K562 (cell line): ENCODE results near the gene KLHL6. TPM values are rescaled to one million over a fixed set of nuclear protein-coding genes. Genes with fewer than 3 reads are reported as not detected.
"Not testable (repeated sequence)": the region's sequence is repeated elsewhere in the genome, so short reads cannot be mapped to it uniquely, and the experiment has no call there.

Experiments used
- ATAC-seq: fragments of 200-7000 bp; cut with Tn5 transposase; 3 replicates; pipeline ENCODE4 v1.9.1; 2020; ENCODE audit warnings: moderate library complexity
- BruUV-seq: library from RNA; stranded (reverse); fragments of 400-500 nt; replicated peaks from 2 replicates; lab custom pipeline; 2021; lab: Mats Ljungman, UMichigan
- CTCF ChIA-PET: fragments of 300-600 bp; formaldehyde crosslinking; extraction: SDS; loops from one replicate; lab custom pipeline; 2021; ENCODE audit warnings: low intra/inter-chr PET ratio; lab: Yijun Ruan, JAX
- POLR2A ChIA-PET: fragments of 300-600, 350-650 bp; sonication (Branson Sonifier 250); formaldehyde crosslinking; extraction: SDS; loops from one replicate; lab custom pipeline; 2021; ENCODE audit warnings: antibody characterized with exemption, inconsistent platforms; lab: Yijun Ruan, JAX
- DNase-seq, 4 experiments: peaks; one replicate each; pipeline versions ENCODE4 v3.0.0 to v3.0.0-alpha.2; 2011 to 2018; ENCODE audit warnings: low spot score in 3 of 4, mixed read lengths in 3 of 4; ENCODE audit errors: extremely low read depth in 1 of 4
- FAIRE-seq: peaks from 2 replicates; lab custom pipeline; 2011; peaks lifted over from hg19 to GRCh38; lab: Jason Lieb, UNC
- H2AFZ ChIP-seq: 2 replicates; pipeline ENCODE4 v1.6.0; 2011; ENCODE audit warnings: low read depth, low read length, control low read depth, inconsistent platforms
- H3K27ac ChIP-seq: fragments of 200-600 bp; 3 replicates; pipeline ENCODE4 v1.8.0; 2011; ENCODE audit warnings: low read depth, mild to moderate bottlenecking, control low read depth, inconsistent platforms, low read length, moderate library complexity, mixed read lengths; ENCODE audit errors: extremely low read depth
- H3K27me3 ChIP-seq, 2 experiments: fragments of 300-600 bp in 1 of 2; 2 replicates in 1 of 2; 3 replicates in 1 of 2; pipeline versions ENCODE4 v1.6.0 to v1.8.0; 2011; ENCODE audit warnings: inconsistent platforms in 2 of 2, low read length in 2 of 2, mild to moderate bottlenecking in 1 of 2, mixed read lengths in 1 of 2, moderate library complexity in 1 of 2; ENCODE audit not compliant: control insufficient read depth in 2 of 2, insufficient read depth in 2 of 2
- H3K36me3 ChIP-seq: fragments of 300-600 bp; 3 replicates; pipeline ENCODE4 v1.8.0; 2011; ENCODE audit warnings: mild to moderate bottlenecking, low read length, inconsistent platforms; ENCODE audit not compliant: control insufficient read depth, insufficient read depth
- H3K4me1 ChIP-seq, 2 experiments: fragments of 200-600 bp in 1 of 2; replicated peaks in 1 of 2; 2 replicates in 1 of 2; 3 replicates in 1 of 2; pipeline versions ENCODE4 v1.5.1 to v1.8.0; 2011; ENCODE audit warnings: inconsistent platforms in 2 of 2, low read length in 2 of 2, mild to moderate bottlenecking in 1 of 2, mixed read lengths in 1 of 2, moderate library complexity in 1 of 2; ENCODE audit not compliant: control insufficient read depth in 2 of 2, insufficient read depth in 2 of 2
- H3K4me2 ChIP-seq: 2 replicates; pipeline ENCODE4 v1.6.1; 2011; ENCODE audit warnings: low read length, control low read depth, inconsistent platforms, mixed read lengths; ENCODE audit not compliant: insufficient read depth
- H3K4me3 ChIP-seq: fragments of 200-600 bp; sonication (generic), shearing (Covaris generic); 2 replicates; pipeline ENCODE4 v1.5.1; 2016; ENCODE audit warnings: control low read depth, inconsistent platforms
- H3K79me2 ChIP-seq: fragments of 200-600 bp; 3 replicates; pipeline ENCODE4 v1.8.0; 2011; ENCODE audit warnings: low read length, inconsistent platforms; ENCODE audit not compliant: control insufficient read depth, insufficient read depth
- H3K9ac ChIP-seq, 2 experiments: 2 replicates each; pipeline versions ENCODE4 v1.6.0 to v1.6.1; 2011; ENCODE audit warnings: low read depth in 2 of 2, low read length in 2 of 2, control low read depth in 1 of 2, inconsistent platforms in 1 of 2, mild to moderate bottlenecking in 1 of 2, mixed read lengths in 1 of 2; ENCODE audit not compliant: insufficient read depth in 1 of 2
- H3K9me1 ChIP-seq: one replicate; pipeline ENCODE4 v1.6.0; 2011; ENCODE audit warnings: inconsistent platforms, mild to moderate bottlenecking, low read length, moderate library complexity; ENCODE audit not compliant: control insufficient read depth, insufficient read depth
- H3K9me3 ChIP-seq: replicated peaks from 2 replicates; pipeline ENCODE4 v1.5.1; 2011; ENCODE audit warnings: low read depth, low read length, inconsistent platforms; ENCODE audit not compliant: control insufficient read depth, insufficient read depth
- H4K20me1 ChIP-seq: replicated peaks from 2 replicates; pipeline ENCODE4 v1.6.1; 2011; ENCODE audit warnings: low read length, inconsistent platforms, mixed read lengths; ENCODE audit not compliant: control insufficient read depth, insufficient read depth
- EGR1 ChIP-seq: fragments of 450-650 bp; conservative IDR thresholded peaks from 2 replicates; pipeline ENCODE4 v1.6.1; 2017; ENCODE audit warnings: mild to moderate bottlenecking
- ERF ChIP-seq: fragments of 450-650 bp; formaldehyde crosslinking; IDR thresholded peaks from 2 replicates; pipeline ENCODE4 v1.4.0; 2020; ENCODE audit warnings: mild to moderate bottlenecking, mixed read lengths
- L3MBTL2 ChIP-seq: fragments of 450-650 bp; IDR thresholded peaks from 2 replicates; pipeline ENCODE4 v1.6.1; 2016; ENCODE audit warnings: mild to moderate bottlenecking, moderate library complexity
- MAFG ChIP-seq: fragments of 450-650 bp; conservative IDR thresholded peaks from 2 replicates; pipeline ENCODE4 v1.6.1; 2016; ENCODE audit warnings: missing genetic modification characterization, missing compliant biosample characterization
- MECOM ChIP-seq: fragments of 250-450 bp; sonication (Bioruptor Pico); IDR thresholded peaks from 2 replicates; pipeline ENCODE4 v1.8.0; 2022; ENCODE audit warnings: inconsistent platforms
- MLX ChIP-seq, 2 experiments: fragments of 450-650 bp in 1 of 2; sonication (generic) in 1 of 2; formaldehyde crosslinking; conservative IDR thresholded peaks; 2 replicates each; pipeline versions ENCODE4 v1.4.0 to v1.8.1; 2020 to 2022; ENCODE audit warnings: mild to moderate bottlenecking in 1 of 2, missing genetic modification reagents in 1 of 2
- RBM17 ChIP-seq: fragments of 200-400 bp; formaldehyde crosslinking; IDR thresholded peaks from 2 replicates; pipeline ENCODE4 v1.6.1; 2017; ENCODE audit warnings: low read depth, mild to moderate bottlenecking, low read length, borderline replicate concordance
- SIN3B ChIP-seq: fragments of 450-650 bp; IDR thresholded peaks from 2 replicates; pipeline ENCODE4 v1.6.1; 2017; ENCODE audit warnings: low read depth, mild to moderate bottlenecking, moderate library complexity
- U2AF1 ChIP-seq: fragments of 200-400 bp; formaldehyde crosslinking; optimal IDR thresholded peaks from 2 replicates; pipeline ENCODE3; 2017; ENCODE audit warnings: mild to moderate bottlenecking, low read depth, low read length, moderate library complexity
- WHSC1 ChIP-seq: IDR thresholded peaks from one replicate; pipeline ENCODE4 v1.6.1; 2012; ENCODE audit warnings: low read length, control low read depth, inconsistent platforms
- ZBTB17 ChIP-seq: fragments of 450-650 bp; formaldehyde crosslinking; IDR thresholded peaks from 2 replicates; pipeline ENCODE4 v1.4.0; 2020; ENCODE audit warnings: mild to moderate bottlenecking
- ZNF124 ChIP-seq: sonication (generic); formaldehyde crosslinking; IDR thresholded peaks from 2 replicates; pipeline ENCODE4 v1.8.1; 2022; ENCODE audit warnings: missing genetic modification reagents
- ZNF512 ChIP-seq: IDR thresholded peaks from 2 replicates; pipeline ENCODE4 v1.6.1; 2016; ENCODE audit warnings: missing genetic modification characterization, missing compliant biosample characterization
- ZNF764 ChIP-seq: fragments of 250-450 bp; sonication (Bioruptor Pico); IDR thresholded peaks from 2 replicates; pipeline ENCODE4 v1.4.0; 2020; ENCODE audit warnings: low read depth, mild to moderate bottlenecking, moderate library complexity
- WGBS: fragments of 100-300 bp; shearing (Covaris generic); methylation state at CpG from one replicate; pipeline ENCODE4 v1.1.6; 2016; ENCODE audit warnings: low coverage, mixed read lengths; ENCODE audit not compliant: insufficient coverage; ENCODE audit errors: missing lambda C conversion rate; 5-methylcytosine and 5-hydroxymethylcytosine counted together
- in situ Hi-C: fragments of 300-500 bp; cut with MboI; formaldehyde crosslinking; loops from 4 replicates; pipeline ENCODE4 v1.15.0; 2018; ENCODE audit warnings: inconsistent platforms, mixed read lengths
- intact Hi-C: fragments of 100-400 bp; cut with micrococcal nuclease; formaldehyde crosslinking; loops from 2 replicates; pipeline ENCODE4 v1.14.2; 2022
- polyA plus RNA-seq, 8 experiments: library from polyadenylated mRNA; depleted of rRNA in 4 of 8; stranded (reverse) in 5 of 8; unstranded in 3 of 8; fragments of >200 nt; fragmentation: Nextera tagmentation in 2 of 8; fragmentation: Illumina TruSeq in 1 of 8; extraction: Ambion mirVana in 2 of 8; extraction: Trizol in 1 of 8; gene quantifications; 2 replicates each; pipeline versions ENCODE4 v1.2.1 to v1.2.3, GENCODE V29; 2011 to 2014; ENCODE audit warnings: inconsistent platforms in 1 of 8, missing spikeins in 1 of 8
- total RNA-seq, 7 experiments: library from RNA; depleted of rRNA in 6 of 7; stranded (reverse); fragments of >200 nt in 6 of 7; fragmentation: Illumina TruSeq in 2 of 7; extraction: Trizol in 2 of 7; gene quantifications; 2 replicates each; pipeline versions ENCODE4 v1.2.1 to v1.2.3, GENCODE V29; 2011 to 2021; ENCODE audit warnings: low replicate concordance in 1 of 7

The KLHL6 gene
- total and polyA plus RNA-seq, 9 of the 15 experiments (the other 6 are each of a cell fraction or from before 2014, with no cell fraction given): 0.18 to 2.1 (median 1.4) TPM

- H3K27me3 ChIP-seq, FAIRE-seq, in situ Hi-C loops, ATAC-seq, H3K9me1 ChIP-seq, CTCF ChIA-PET, BruUV-seq, H3K79me2 ChIP-seq, H3K27ac ChIP-seq, H3K36me3 ChIP-seq, DNase-seq, H3K9me3 ChIP-seq, H3K4me3 ChIP-seq, H2AFZ ChIP-seq, H3K4me2 ChIP-seq, H3K9ac ChIP-seq, H4K20me1 ChIP-seq, intact Hi-C loops: not testable (repeated sequence)
- WGBS: 70% methylated on average over 1 of the region's 1 CpG
- POLR2A ChIA-PET: interaction anchor here (0.6 to 1.7 kb wide), 3 partner anchors 13 to 1097 kb away, joined by 3 read pairs; no protein-coding TSS in a partner anchor
- TF ChIP-seq ZNF512: peak; percentile 63
- peaks cover 11 to 17% of the 10 kb centered on the region in 2 experiments for H3K4me1 ChIP-seq
Observed at GRCh38 chr3:183475764-183476162, 79.7 kb downstream of the KLHL6 start.

- Histone ChIP-seq H3K36me3 (no peaks in the 10 kb centered on the region), H3K4me3 (no peak overlapping the region), H3K27ac (no peak overlapping the region), H3K9me3 (no peaks in the 10 kb centered on the region), H3K9me1 (no peaks in the 10 kb centered on the region), H3K9ac (no peak overlapping the region), H2AFZ (no peak overlapping the region), H4K20me1 (no peaks in the 10 kb centered on the region), H3K4me2 (no peak overlapping the region), H3K4me1 (peaks cover 11 to 17% of the 10 kb centered on the region in 2 experiments), H3K79me2 (no peaks in the 10 kb centered on the region), H3K27me3 (no peaks in the 10 kb centered on the region)
- ChIA-PET POLR2A (interaction anchor here (0.5 to 1.7 kb wide), 5 partner anchors 11 to 1349 kb away, joined by 3 to 4 read pairs (median 3); no protein-coding TSS in a partner anchor), CTCF (no interaction called here)
- no peak for ATAC-seq
- no peak for DNase-seq
- intact Hi-C loops (no loop called here), in situ Hi-C loops (no loop called here)
- no TSS peak for BruUV-seq
- FAIRE-seq: no peak
- WGBS: 3% methylated on average over 3 of the region's 3 CpGs
- no peak for TF ChIP-seq ERF
- TF ChIP-seq ZBTB17: no peak
- no peak for TF ChIP-seq U2AF1
- no peak for TF ChIP-seq ZNF764 (CRISPR knock-in tag)
- no peak for TF ChIP-seq ZNF124
- no peak for TF ChIP-seq EGR1
- no peak for TF ChIP-seq MECOM (CRISPR knock-in tag)
- TF ChIP-seq SIN3B: no peak
- TF ChIP-seq L3MBTL2: no peak
- no peak for TF ChIP-seq RBM17
- no peak for TF ChIP-seq WHSC1
- no peak for TF ChIP-seq MAFG (tag)
- no peak for TF ChIP-seq MLX (CRISPR knock-in tag; conservative IDR thresholded peaks at IDR 0.05)
Observed at GRCh38 chr3:183475016-183475763, 80.3 kb downstream of the KLHL6 start.
